GM23248 (cell line): ENCODE results near the gene FAM25G.

Experiments
- EZH2 ChIP-seq: fragments of 200-600 bp; sonication (generic); IDR thresholded peaks from 2 replicates; pipeline ENCODE4 v1.6.1; 2018; ENCODE audit warnings: antibody characterized with exemption, mild to moderate bottlenecking; ENCODE audit not compliant: insufficient read depth, poor library complexity, severe bottlenecking
- EZH2phosphoT487 ChIP-seq: fragments of 200-600 bp; sonication (generic); IDR thresholded peaks from 2 replicates; pipeline ENCODE4 v1.6.1; 2018; ENCODE audit warnings: antibody characterized with exemption, moderate library complexity, mild to moderate bottlenecking, low read depth; ENCODE audit not compliant: insufficient read depth

GRCh38 chr10:47451998-47452494 is 39.5 kb downstream of the FAM25G start:
- no peak for TF ChIP-seq EZH2phosphoT487
- no peak for TF ChIP-seq EZH2
